GM13976 (cell line): ENCODE measurements around the gene CADM4.

Source experiments
- DNase-seq: peaks from one replicate; pipeline ENCODE4 v3.0.0; 2012; ENCODE audit warnings: low spot score
- CTCF ChIP-seq: IDR thresholded peaks from 2 replicates; pipeline ENCODE4 v1.5.1; 2012; ENCODE audit warnings: borderline replicate concordance, mild to moderate bottlenecking; ENCODE audit not compliant: insufficient read depth; ENCODE audit errors: extremely low read depth, missing control alignments, control extremely low read depth
- in situ Hi-C: fragments of 300-500 bp; cut with MboI; formaldehyde crosslinking; loops from one replicate; pipeline ENCODE4 v1.12.0; 2022; ENCODE audit warnings: low sequenced_read_pairs, mixed read lengths, inconsistent platforms; ENCODE audit not compliant: unreplicated experiment

The CADM4 gene

GRCh38 chr19:43644181-43644580 lies 4.5 kb upstream of the CADM4 start:
- DNase-seq: no peak
- in situ Hi-C loops: no loop called here
- TF ChIP-seq CTCF: no peak

- in situ Hi-C loops: no loop called here
Observed at GRCh38 chr19:43643326-43643725, 3.7 kb upstream of the CADM4 start.

DNA sequence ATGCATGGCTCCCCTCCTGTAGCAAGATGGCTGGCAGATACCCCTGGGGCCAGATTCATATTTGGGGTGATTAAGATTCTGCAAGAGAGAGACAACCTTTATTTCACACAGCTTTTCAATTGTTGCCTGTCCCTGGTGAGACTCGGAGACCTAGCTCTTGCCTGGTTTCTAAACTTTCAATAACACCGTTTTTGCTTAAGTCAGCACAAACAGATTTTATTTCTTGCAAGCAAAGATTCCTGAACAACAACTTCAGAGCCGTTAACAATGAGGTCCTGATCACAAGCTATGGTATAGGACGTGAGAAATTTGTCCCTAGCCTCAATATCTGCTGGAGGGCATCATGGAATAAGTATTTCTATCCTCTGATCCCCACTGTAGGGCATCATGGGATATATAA lies 2.9 kb upstream of the CADM4 start:
- no peak for TF ChIP-seq CTCF
- no peak for DNase-seq
- in situ Hi-C loops: no loop called here

More at GRCh38 chr19:43643326-43643725, 3.7 kb upstream of the CADM4 start:
- DNase-seq: no peak
- TF ChIP-seq CTCF: no peak

DNA sequence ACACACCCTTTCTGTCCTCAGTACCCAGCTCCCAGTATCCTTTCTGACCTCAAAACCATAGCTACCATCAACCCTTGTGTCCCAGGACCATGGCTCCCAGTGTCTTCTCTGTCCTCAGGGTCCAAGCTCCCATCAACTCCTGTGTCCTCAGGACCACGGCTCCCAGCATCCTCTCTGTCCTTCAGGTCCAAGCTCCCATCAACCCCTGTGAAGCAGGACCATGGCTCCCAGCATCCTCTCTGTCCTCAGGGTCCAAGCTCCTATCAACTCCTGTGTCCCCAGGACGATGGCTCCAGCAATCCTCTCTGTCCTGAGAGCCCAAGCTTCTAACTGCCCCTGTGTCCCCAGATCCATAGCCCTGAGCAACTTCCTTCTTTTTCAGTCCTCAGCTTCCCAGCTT lies 1.7 kb upstream of the CADM4 start:
- no peak for DNase-seq
- TF ChIP-seq CTCF: no peak
- in situ Hi-C loops: no loop called here

- TF ChIP-seq CTCF: no peak
- no peak for DNase-seq
- in situ Hi-C loops: no loop called here
Observed at GRCh38 chr19:43640424-43640757, 741 bp upstream of the CADM4 start.

GRCh38 chr19:43638995-43639518 lies 593 bp downstream of the CADM4 start:
- no peak for DNase-seq
- no peak for TF ChIP-seq CTCF
- in situ Hi-C loops: no loop called here
